CD4-positive, alpha-beta T cell treated with Interferon alpha-2 for 1 hour (primary cell): ENCODE data around the gene ULK2.
A peak's percentile ranks its signal among the peaks of the same experiment; 100 is the strongest.
"Not testable (repeated sequence)": the region's sequence is repeated elsewhere in the genome, so short reads cannot be mapped to it uniquely, and the experiment has no call there.

Experiments used
- DNase-seq, 2 donors: peaks; one replicate each; pipeline ENCODE4 v3.0.0-alpha.2; 2020 to 2022

The ULK2 gene

DNA sequence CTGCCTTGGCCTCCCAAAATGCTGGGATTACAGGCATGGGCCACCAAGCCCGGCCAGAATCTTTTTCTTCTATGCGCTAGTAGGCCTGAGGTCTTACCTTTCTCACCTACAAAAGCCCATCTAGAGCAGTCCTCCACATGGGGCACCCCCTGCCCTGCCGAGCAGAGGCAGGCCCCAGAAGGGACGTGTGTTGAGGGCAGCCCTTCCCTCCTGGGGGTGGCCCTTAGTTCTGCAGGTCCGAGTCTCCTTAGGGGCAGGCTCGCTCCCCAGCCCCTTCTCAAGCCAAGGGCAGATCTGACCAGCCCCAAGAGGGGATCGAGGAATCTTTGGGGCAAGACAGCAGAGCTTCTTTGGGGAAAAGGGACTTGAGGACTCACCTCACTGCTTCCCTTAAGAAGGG lies 101.7 kb downstream of the ULK2 start:
- no peak for DNase-seq

DNA sequence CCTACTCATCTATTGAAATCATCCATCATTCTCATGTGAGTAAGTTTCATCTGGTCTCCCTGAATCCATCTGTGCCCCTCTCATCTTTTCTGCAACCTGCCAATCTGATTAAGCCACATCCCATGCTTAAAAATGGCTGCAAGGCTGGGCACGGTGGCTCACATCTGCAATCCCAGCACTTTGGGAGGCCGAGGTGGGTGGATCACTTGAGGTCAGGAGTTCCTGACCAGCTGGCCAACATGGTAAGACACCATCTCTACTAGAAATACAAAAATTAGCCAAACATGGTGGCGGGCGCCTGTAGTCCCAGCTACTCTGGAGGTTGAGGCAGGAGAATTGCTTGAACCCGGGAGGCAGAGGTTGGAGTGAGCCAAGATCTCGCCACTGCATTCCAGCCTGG lies 103.7 kb downstream of the ULK2 start:
- DNase-seq, result not testable (repeated sequence)

DNA sequence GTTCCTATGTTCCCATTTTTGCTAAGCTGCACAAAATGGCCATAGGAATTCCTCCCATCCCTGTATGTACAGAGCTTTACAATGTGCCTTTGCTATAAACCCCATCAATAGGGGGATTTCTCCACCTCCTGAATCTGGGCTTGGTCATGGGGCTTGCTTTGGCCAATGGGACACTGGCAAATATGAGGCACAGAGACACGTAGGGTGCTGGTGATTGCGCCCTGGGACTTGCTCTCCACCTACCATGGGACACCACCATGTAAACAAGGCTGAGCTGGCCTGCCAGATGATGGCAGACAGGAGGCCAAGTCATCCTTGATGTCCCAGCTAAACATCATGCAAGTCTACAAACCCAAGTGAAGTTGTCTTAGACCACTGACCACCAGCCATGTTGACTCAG lies 104.3 kb downstream of the ULK2 start:
- DNase-seq, result no peak

DNA sequence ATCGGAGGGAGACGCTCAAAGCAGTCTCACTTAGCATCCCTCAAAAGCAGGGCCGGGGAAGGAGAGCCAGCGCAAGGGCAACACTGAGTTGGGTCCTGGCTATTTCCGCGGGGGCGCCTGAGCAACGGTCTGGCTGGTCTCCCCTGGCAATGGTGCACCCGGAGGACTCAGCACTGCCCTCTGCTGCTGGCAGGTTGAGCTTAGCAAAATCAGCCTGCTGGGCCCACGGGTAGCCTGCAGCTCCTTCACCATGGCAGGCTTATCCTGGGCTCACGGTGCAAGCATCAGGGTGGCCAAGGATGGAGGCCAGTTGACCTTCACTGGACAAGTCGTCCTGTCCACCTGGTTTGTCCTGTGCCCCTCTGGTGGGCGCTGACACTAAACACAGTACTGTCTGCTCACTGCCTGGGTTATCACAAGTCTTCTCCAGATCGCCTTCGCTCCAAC lies 105.2 kb downstream of the ULK2 start:
- DNase-seq, result peak; percentile 63 to 66

DNA sequence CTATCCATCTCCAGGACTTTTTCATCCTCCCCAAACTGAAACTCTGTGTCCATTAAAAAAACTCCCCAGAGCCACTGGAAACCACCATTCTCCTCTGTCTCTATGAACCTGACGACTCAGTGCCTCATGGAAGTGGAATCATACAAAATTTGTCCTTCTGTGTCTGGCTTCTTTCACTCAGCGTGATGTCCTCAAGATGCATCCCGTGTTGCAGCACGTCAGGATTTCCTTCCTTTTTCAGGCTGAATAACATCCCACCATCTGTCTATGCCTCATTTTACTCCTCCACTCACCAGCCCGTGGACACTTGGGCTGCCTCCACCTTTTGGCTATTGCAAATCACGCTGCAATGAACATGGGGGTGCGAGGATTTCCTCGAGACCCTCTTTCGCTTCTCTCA lies 107.0 kb downstream of the ULK2 start:
- DNase-seq, result no peak

DNA sequence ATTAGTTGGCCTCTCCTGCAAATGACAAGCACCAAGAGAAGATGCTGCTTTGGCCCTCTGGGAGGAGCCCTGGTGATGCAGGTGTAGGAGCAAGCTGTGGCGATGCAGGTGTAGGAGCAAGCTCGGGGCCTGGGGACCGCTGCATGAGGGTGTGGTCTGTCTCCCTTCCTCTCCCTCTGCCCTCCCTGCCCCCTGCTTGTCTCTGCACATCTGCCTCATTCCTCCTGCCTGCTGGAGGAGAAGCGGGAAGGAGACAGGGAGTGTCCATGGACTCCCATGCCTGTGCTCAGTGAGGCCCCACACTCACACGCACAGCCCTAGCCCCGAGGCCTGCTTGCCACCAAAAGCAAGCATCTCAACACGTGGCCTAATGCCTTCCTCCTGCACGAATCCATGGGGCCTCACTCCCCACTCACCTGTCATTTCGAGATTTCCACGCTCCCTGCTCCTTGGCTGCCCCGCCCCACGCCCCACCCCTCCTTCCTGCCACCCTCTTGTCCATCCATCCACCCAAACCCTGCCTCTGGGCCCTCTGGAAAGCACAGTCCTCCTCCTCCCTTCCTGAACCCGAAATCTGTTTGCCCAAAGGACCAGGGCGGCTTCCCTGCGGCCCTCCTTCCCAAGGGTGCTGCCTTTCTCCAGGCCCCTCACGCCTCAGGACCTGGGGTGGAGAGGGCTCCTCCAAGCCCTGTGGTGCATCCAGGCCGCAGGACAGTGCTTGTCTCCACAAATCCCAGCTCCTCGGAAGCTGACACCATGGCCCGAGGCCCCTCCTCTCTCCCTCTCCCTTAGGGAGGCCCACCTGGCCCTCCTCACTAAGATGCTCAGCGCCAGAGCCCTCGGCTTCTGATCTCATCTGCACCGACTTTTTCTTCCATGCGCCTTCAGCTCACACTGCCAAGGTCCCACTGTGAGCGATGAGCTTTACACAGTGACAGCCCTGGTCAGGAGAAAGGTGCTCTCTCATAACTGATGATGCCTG lies 107.9 kb downstream of the ULK2 start:
- DNase-seq, result no peak

DNA sequence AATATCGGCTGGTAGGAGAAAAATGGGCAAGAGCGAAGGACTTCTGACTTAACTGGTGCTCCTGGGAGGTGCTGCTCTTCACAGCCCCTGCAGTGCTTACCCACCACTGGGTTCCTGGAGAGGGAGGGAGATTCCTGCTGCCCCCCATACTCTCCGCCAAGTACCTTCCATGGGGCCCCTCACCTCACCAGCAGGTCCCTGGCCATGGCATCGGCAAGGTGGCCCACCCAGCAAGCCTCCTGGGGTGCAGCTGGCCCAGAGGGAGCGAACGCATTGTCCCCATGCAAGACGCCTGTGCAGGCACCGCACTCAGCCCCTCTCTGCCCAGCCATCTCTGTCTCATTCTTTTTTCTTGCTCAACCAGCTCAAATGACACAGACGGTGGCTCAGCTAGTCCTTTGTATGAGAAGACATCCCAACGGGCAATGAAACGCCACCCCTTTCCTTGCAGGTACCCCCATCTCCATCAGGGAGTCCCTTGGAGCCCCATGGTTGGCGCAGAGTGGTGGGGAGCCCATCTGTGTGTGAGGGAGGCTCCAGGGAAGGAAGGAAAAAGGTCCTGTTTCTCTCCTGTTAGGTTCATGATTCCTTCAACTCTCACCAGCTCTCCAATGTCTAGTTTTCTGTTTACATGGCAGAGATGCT lies 110.1 kb downstream of the ULK2 start:
- DNase-seq, result no peak

DNA sequence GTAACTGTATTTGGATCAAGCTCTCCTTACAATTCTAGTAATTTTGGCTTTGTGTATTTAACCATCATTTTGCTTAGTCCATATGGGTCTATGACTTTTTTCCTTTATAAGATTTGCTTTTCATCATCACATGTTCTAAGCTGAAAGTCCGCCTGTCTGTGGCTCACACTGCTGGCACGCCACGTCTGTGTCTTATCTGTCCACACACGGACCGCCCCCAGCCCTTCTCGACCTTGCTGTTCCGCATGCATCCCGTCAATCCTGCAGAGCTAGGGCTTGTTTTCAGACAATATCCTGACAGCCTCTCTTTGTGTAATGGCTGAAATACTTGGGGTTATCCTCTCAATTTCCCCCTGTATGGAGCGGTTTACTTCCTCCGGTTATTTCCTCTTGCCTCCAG lies 111.2 kb downstream of the ULK2 start:
- no peak for DNase-seq

DNA sequence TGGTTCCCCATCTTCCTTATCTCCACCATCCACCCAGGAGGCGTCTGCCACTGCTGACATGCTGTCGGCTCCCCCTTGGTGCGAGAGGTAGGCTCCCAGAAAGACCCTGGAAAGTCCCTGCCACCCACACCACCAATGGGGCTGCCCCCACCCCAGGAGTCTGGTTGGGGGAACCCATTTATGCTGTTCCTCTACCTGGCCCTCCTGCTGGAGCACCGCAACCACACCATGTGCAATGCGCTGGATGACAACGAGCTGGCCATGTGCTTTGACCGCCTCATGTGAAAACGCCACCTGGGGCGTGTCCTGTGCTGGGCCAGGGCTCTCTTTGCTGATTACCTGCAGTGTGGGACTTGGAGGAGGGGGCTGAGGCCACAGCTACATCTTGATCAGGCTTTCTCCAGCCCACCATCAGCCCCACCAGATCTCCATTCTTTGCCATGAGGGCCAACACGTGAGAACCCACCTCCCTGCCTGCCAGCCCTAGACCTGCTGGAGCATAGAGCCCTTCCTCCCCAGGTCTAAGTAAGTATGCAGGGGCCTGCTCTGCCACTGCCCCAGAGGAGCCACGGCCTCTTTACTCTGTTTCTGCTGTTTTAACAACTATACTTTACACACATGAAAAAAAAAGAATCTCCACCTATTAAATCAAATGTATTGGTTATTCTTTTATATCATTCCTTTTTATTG lies 111.8 kb downstream of the ULK2 start:
- no peak for DNase-seq

DNA sequence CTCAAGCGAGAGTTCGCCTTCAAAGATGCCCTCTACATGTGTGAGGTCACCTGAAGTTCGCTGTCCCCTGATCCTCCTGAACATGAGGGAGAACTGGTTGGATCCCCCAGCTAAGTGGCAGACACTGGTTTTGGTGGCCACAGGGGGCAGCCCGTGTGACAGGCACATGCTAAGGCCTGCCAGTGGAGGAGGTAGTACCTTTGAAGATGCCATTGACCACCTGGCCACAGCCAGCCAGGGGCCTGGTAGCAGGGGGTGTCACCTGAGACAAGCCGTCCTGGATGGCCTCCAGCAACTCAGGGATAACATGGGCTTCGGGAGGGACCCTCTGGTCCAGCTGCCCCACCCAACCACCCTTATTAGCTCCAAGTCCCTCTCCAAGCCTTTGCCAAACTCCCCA lies 112.3 kb downstream of the ULK2 start:
- DNase-seq, result no peak

DNA sequence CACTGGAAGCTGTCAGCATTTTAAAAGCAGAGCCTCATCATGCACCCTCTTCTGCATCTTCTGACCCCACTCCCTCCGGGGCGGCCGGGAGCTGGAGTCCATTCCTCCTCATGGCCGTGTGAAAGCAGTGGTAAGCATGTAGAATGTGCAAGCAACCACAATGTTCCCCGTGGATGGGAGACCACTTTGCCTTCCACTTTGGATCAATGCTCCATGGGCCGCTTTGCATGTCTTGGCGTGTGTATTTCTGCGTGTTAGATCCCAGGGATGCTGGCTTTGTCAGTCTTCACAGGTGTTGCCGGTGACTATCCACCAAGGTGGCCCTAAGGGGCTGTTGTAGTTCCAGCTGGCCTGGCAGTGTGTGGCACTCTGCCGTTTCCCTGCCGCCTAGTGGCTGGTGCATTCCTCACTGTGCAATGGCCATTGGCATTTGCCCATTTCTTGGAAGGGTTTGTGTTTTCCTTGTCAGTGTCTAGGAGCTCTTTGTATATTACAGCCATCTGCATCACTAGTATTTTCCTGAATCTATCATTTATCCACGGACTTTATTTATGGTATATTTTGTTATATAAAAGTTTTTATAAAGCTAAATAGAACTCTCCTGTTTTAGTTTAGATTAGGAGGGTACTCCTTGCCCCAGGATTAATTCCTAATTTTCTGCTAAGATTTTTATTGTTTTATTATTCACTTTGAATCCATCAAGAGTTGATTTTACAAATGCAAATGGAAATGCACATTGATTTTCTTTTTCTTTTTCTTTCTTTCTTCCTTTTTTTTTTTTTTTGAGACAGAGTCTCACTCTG lies 113.9 kb downstream of the ULK2 start:
- no peak for DNase-seq

DNA sequence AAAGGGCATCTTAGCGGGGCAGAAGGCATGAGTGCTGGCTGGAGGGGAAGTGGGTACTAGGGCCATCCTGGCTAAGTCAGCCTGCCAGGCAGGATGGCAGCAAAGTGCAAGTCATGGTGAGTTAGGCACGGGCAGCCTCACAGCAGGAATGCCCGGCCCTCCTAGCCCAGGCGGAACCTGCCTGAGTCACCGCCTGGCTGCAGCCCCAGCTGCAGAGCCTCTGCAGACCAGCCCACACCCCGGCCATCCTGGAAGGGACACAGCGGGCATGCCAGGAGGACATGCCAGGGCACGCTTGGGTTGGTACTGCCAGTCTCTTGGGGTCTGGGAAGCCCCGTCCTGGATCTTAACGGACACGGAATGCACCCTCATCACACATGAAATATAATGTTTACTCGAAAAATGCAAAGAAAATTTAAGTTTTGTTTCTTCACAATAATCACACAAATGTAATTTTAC lies 114.7 kb downstream of the ULK2 start:
- DNase-seq, result peak in 1 of 2 donors; percentile 54

DNA sequence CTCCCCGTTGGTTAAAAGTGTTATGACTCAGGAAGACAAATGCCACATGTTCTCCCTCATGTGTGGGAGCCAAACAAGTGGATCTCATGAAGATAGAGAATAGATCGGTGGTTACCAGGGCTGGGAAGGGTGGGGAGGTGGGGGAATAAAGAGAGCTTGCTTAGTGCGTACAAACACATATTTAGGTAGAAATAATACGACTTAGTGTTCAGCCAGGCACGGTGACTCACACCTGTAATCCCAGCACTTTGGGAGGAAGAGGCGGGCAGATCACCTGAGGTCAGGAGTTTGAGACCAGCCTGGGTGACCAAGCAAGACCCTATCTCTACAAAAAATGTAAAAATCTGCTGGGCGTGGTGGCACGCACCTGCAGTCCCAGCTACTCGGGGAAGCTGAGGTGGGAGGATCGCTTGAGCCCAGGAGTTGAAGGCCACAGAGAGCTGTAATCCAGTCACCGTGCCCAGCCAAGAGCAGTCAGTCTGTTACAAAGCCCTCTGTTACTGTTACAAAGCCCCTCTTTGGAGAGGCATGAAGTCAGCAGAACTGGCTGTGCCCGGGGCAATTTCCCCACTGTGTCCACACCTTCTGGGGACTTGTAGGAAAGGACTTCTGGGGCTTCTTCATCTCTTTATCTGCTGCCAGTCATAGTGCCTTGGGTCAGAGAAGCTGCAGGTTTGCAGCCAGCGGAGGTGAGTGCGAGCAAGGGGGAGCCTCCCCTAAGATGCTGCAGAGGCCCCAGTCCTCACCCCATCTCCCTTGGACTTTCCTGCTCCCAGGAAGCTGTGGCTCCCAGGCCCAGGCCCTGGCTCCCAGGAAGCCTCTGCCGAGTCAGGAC lies 115.3 kb downstream of the ULK2 start:
- DNase-seq, result no peak

DNA sequence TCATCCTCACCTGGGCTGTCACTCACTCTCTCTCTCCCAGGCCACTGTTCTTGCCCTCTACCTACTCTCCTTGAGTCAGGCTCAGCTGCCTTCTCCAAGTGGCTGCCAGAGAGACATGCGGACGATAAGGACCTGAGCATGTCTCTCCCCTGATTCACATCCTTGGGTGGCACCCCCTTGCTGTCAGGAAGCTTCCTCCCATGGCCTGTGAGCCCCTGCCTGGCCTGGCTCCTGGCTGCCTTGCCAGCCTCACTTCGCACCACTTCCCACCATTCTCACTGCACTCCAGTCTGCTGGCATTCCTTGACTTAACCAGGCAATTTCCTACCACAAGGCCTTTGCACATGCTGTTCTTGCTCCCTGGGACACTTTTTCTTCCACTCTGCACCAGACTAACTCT lies 116.9 kb downstream of the ULK2 start:
- no peak for DNase-seq

DNA sequence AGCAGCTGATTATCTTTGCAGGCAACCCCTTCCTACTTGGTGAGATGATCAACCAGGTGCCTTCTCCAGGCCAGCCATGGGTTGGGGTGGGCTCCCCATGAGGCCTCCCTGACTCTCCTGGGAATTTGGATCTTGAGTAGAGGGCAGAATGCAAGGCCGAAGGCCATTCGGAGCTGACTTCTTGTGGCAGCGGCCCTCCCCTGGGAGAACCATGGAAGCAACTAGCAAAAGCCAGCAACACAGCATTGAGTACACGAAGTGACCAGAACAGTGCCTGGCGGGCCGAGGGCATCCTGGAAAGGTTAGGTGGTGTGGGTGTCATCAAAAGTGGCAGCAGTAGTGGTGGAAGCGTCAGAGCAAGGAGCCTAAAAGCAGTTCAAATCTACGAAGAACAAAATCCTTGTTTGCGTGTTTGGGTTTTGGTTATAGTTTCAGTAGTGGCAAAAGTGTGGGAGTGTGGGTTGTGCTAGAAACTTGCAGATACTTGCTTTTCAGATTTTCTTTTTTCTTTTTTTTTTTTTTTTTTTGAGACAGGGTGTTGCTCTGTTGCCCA lies 117.6 kb downstream of the ULK2 start:
- no peak for DNase-seq

DNA sequence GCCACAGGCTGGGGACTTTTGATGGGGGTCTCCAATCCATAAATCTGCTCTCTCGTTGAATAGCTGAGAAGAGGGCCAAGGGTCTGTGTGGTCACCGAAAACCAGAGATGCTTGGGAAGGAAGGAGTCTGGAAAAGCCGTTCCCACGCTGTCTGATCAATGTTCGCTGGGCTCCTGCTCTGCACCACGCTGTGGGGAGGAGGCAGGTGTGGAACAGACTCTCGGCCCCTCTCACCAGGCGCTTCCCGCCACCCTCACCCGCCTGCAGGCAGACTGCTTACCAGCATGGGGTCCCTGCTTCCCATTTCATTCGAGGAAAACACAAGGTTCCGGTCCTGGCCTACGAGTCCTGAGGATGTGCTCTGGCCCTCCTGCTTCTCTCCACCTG lies 118.9 kb downstream of the ULK2 start:
- DNase-seq, result no peak

DNA sequence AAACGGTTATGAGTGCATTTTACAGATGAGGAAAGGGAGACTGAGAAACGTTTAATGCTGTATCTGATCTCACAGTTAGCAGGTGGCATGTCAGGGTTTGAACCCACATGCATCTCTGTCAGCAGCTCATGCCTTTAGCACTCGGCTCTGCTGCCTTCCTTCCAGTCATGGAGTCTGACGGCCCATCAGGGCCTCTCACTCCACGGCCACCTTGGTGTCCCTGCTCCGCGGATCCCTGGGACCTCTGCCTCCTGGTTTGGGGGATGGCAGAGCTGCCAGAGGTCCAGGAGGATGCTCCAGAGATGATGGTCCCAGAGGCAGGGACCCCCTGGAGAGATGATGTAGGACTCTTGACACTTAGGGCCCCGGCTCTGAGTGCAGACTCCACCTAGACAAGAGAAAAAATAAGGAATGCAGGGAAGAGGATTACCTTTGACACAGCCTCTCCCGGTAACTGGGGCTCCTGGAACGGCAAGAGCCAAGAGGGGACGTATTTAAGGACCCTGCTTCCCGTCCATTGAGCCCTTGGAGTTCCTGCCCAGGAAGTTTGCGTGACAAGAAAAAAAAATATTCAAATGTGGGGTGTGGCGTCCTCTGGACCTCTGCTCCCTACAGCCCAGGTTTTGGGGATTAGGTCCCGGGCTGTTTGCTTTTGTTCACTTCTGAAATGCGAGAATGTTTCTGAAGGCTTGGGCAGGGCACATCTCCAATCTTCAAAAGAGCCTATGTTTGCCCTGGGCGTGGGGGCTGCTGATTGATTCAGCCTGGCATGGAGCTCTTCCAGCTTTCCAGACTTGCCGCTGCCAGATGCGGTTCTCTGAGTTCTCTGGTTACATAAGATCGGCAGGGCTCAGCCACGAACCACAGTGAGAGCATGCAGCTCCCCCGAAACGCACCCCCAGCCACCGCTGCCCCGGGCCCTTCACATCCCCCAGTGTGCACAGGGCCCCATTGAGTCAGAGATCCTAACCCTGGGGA lies 119.6 kb downstream of the ULK2 start, which contains the start of gene ALDH3A1:
TSS of gene ALDH3A1 (minus strand) at position 470 of the 978 bp plus-strand sequence. CDS start 3,169 bp downstream, outside the sequence.
- DNase-seq, result no peak

DNA sequence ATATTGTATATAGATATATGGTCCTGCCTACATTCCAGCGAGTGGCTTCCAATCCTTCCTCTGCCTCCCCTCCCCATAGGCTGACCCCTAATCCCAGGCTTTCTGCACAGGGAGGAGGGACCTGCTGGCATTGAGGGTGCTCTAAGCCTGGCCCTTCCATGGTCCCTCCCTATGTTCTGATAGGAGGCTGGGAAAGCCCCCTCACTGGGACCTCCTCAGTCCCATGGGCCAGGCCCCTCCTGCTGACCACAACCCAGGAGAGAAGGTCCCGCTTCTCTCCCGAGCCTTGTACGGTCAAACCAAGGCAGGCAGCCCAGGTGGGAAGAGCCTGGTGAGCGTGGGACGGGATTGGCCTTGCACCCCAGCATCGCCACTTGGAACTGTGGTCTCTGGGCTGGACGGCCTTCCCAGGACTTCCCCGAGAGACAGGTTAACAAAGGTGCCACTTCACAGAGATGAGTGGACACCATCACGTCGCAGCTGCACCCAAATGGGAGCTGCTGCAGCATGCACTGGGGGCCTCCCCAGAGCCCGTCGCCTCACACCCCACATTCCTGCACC lies 120.5 kb downstream of the ULK2 start:
- no peak for DNase-seq

DNA sequence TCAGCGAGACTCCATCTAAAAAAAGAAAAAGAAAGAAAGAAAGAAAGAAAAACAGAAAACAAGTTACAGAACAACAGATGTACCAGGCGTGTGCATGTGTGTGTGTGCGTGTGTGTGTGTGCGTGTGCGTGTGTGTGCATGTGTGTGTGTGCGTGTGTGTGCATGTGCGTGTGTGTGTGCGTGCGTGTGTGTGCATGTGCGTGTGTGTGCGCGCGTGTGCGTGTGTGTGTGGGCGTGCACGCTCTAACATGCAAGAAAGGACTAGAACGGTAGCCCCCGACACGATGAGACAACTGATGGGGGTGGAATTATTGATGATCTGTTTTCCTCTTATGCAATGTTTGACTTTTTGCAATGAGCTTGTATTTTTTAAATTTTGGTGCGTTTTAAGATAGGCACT lies 121.2 kb downstream of the ULK2 start:
- DNase-seq, result no peak
